HEK293 (cell line): ENCODE measurements around the gene PARP3.

Experiments used
- BCL11A ChIP-seq: fragments of 450-650 bp; formaldehyde crosslinking; IDR thresholded peaks from 2 replicates; pipeline ENCODE4 v1.5.1; 2016; ENCODE audit warnings: low read depth, missing biosample characterization, missing genetic modification characterization
- GLIS1 ChIP-seq: fragments of 450-650 bp; formaldehyde crosslinking; IDR thresholded peaks from 2 replicates; pipeline ENCODE4 v1.5.1; 2016; ENCODE audit warnings: missing biosample characterization, missing genetic modification characterization
- KLF10 ChIP-seq: fragments of 450-650 bp; IDR thresholded peaks from 2 replicates; pipeline ENCODE4 v1.5.1; 2018; ENCODE audit warnings: missing biosample characterization, mild to moderate bottlenecking, missing genetic modification characterization
- KLF16 ChIP-seq: fragments of 450-650 bp; formaldehyde crosslinking; IDR thresholded peaks from 2 replicates; pipeline ENCODE4 v1.5.1; 2017; ENCODE audit warnings: missing biosample characterization, missing genetic modification characterization
- PRDM1 ChIP-seq: fragments of 450-650 bp; formaldehyde crosslinking; IDR thresholded peaks from 2 replicates; pipeline ENCODE4; 2016; ENCODE audit warnings: missing biosample characterization, missing genetic modification characterization
- YY1 ChIP-seq: fragments of 450-650 bp; formaldehyde crosslinking; IDR thresholded peaks from 2 replicates; pipeline ENCODE4 v1.5.1; 2018; ENCODE audit warnings: missing biosample characterization, missing genetic modification characterization
- ZNF335 ChIP-seq: fragments of 450-650 bp; formaldehyde crosslinking; conservative IDR thresholded peaks from 2 replicates; pipeline ENCODE4 v1.5.1; 2016; ENCODE audit warnings: missing biosample characterization, missing genetic modification characterization
- ZNF350 ChIP-seq: fragments of 450-650 bp; formaldehyde crosslinking; IDR thresholded peaks from 2 replicates; pipeline ENCODE4 v1.5.0; 2017; ENCODE audit warnings: missing biosample characterization, mild to moderate bottlenecking, missing genetic modification characterization
- ZNF585B ChIP-seq: fragments of 450-650 bp; formaldehyde crosslinking; IDR thresholded peaks from 2 replicates; pipeline ENCODE4 v1.5.1; 2016; ENCODE audit warnings: missing biosample characterization, missing genetic modification characterization
- ZNF623 ChIP-seq: fragments of 450-650 bp; formaldehyde crosslinking; IDR thresholded peaks from 2 replicates; pipeline ENCODE4 v1.5.1; 2016; ENCODE audit warnings: missing biosample characterization, missing genetic modification characterization
- ZNF677 ChIP-seq: fragments of 450-650 bp; IDR thresholded peaks from 2 replicates; pipeline ENCODE4 v1.5.0; 2018; ENCODE audit warnings: missing biosample characterization, mild to moderate bottlenecking, missing genetic modification characterization, moderate library complexity
- ZNF701 ChIP-seq: fragments of 450-650 bp; formaldehyde crosslinking; IDR thresholded peaks from 2 replicates; pipeline ENCODE4 v1.5.1; 2016; ENCODE audit warnings: missing biosample characterization, missing genetic modification characterization
- TF ChIP-seq, protein P1 (sequence below): fragments of 450-650 bp; formaldehyde crosslinking; IDR thresholded peaks from 2 replicates; pipeline ENCODE4 v1.5.1; 2016; ENCODE audit warnings: missing biosample characterization, missing genetic modification characterization
- TF ChIP-seq, protein P2 (sequence below): fragments of 450-650 bp; formaldehyde crosslinking; conservative IDR thresholded peaks from 2 replicates; pipeline ENCODE4 v1.5.1; 2016; ENCODE audit warnings: low read depth, missing biosample characterization, missing genetic modification characterization

DNA sequence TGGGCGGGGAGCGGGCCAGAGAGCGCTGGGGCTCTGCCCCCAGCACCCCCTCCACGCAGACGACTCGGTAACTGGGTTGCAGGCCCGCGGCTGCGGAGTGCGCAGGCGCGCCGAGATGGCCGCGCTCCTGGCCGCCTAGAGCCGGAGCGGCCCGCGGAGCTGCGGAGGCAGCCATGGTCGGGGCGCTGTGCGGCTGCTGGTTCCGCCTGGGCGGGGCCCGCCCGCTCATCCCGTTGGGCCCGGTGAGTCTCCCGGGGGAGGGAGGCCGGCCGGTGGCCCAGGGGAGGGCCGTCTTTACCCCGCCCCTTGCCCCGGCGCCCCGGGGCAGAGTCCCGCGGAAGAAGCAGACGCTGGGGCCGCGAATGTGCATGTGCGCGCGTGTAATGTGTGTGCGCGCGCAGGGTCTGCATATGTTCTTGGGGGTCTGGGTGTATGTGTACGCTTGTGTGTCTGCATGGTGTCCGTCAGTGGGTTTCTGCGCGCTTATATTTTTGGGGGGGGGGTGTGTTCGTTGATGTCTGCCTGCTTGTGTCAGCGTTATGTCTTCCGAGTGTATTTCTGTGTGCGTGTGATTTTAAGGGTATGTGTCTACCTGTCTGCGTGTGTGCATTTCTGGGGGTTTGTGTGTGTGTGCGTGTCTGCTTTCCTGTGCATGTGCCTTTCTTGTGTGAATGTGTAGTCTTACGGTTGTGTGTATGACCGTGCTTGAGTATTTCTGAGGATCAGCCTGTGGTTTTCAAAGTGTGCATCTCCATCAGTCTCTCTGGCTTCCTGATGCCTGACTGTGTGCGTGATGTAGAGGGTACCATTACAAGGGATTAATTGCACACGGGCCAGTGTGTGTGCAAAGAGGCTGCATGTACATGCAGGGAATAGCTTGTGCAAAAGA is 33.0 kb downstream of the PARP3 start, which contains the start of gene ABHD14A:
- TF ChIP-seq ZNF623, result no peak
- TF ChIP-seq, protein P1, sequence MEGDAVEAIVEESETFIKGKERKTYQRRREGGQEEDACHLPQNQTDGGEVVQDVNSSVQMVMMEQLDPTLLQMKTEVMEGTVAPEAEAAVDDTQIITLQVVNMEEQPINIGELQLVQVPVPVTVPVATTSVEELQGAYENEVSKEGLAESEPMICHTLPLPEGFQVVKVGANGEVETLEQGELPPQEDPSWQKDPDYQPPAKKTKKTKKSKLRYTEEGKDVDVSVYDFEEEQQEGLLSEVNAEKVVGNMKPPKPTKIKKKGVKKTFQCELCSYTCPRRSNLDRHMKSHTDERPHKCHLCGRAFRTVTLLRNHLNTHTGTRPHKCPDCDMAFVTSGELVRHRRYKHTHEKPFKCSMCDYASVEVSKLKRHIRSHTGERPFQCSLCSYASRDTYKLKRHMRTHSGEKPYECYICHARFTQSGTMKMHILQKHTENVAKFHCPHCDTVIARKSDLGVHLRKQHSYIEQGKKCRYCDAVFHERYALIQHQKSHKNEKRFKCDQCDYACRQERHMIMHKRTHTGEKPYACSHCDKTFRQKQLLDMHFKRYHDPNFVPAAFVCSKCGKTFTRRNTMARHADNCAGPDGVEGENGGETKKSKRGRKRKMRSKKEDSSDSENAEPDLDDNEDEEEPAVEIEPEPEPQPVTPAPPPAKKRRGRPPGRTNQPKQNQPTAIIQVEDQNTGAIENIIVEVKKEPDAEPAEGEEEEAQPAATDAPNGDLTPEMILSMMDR (tag by site-specific recombination), result no peak
- no peak for TF ChIP-seq ZNF701 (tag by site-specific recombination)
- TF ChIP-seq ZNF677 (tag by site-specific recombination), result no peak
- TF ChIP-seq, protein P2, sequence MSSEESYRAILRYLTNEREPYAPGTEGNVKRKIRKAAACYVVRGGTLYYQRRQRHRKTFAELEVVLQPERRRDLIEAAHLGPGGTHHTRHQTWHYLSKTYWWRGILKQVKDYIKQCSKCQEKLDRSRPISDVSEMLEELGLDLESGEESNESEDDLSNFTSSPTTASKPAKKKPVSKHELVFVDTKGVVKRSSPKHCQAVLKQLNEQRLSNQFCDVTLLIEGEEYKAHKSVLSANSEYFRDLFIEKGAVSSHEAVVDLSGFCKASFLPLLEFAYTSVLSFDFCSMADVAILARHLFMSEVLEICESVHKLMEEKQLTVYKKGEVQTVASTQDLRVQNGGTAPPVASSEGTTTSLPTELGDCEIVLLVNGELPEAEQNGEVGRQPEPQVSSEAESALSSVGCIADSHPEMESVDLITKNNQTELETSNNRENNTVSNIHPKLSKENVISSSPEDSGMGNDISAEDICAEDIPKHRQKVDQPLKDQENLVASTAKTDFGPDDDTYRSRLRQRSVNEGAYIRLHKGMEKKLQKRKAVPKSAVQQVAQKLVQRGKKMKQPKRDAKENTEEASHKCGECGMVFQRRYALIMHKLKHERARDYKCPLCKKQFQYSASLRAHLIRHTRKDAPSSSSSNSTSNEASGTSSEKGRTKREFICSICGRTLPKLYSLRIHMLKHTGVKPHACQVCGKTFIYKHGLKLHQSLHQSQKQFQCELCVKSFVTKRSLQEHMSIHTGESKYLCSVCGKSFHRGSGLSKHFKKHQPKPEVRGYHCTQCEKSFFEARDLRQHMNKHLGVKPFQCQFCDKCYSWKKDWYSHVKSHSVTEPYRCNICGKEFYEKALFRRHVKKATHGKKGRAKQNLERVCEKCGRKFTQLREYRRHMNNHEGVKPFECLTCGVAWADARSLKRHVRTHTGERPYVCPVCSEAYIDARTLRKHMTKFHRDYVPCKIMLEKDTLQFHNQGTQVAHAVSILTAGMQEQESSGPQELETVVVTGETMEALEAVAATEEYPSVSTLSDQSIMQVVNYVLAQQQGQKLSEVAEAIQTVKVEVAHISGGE (tag by site-specific recombination), result no peak
- TF ChIP-seq KLF16 (tag by site-specific recombination), result no peak
- no peak for TF ChIP-seq ZNF585B (tag by site-specific recombination)
- no peak; the same call in 1 of the 2 replicates for TF ChIP-seq ZNF335
- TF ChIP-seq YY1 (tag by site-specific recombination), result peak; percentile 27; the same call in 1 of the 2 replicates
- TF ChIP-seq GLIS1 (tag by site-specific recombination), result no peak; the same call in 1 of the 2 replicates
- no peak for TF ChIP-seq PRDM1
- no peak for TF ChIP-seq BCL11A
- no peak for TF ChIP-seq ZNF350 (tag by site-specific recombination)
- no peak for TF ChIP-seq KLF10 (tag by site-specific recombination)
